Ascending aorta (tissue), 2 donors: ENCODE data around the gene CAMTA1. TPM values are rescaled to one million over a fixed set of nuclear protein-coding genes. Genes with fewer than 3 reads are reported as not detected.

Experiments used
- DNase-seq, 2 donors: peaks; one replicate each; pipeline ENCODE4 v3.0.0-alpha.2; 2019; ENCODE audit warnings: low spot score in 2 of 2
- H3K27ac ChIP-seq, 2 donors: fragments of 200-600 bp; sonication (generic); one replicate each; pipeline ENCODE4 v1.5.1; 2016 to 2017; ENCODE audit warnings: mild to moderate bottlenecking in 1 of 2
- H3K27me3 ChIP-seq: fragments of 200-600 bp; sonication (generic); one replicate; pipeline ENCODE4 v1.5.1; 2017
- H3K36me3 ChIP-seq, 2 donors: fragments of 200-600 bp; sonication (generic); one replicate each; pipeline ENCODE4 v1.5.1; 2016
- H3K4me1 ChIP-seq, 2 donors: fragments of 200-600 bp; sonication (generic); one replicate each; pipeline ENCODE4 v1.5.1; 2016 to 2017; ENCODE audit warnings: mild to moderate bottlenecking in 1 of 2
- H3K4me3 ChIP-seq, 2 donors: fragments of 200-600 bp; sonication (generic); one replicate each; pipeline ENCODE4 v1.5.1; 2016 to 2017; ENCODE audit warnings: mild to moderate bottlenecking in 1 of 2
- H3K9me3 ChIP-seq, 2 donors: fragments of 200-600 bp; sonication (generic); one replicate each; pipeline ENCODE4 v1.5.1; 2016
- intact Hi-C: fragments of 100-400 bp; cut with DNase I; formaldehyde crosslinking; loops from one replicate; pipeline ENCODE4 v1.15.1; 2023
- total RNA-seq: library from RNA; depleted of rRNA; stranded (reverse); fragments of >200 nt; gene quantifications from one replicate; pipeline ENCODE4 v1.1.0, GENCODE V29; 2016
- TF ChIP-seq, protein P1 (sequence below), 3 experiments: fragments of 200-600 bp in 2 of 3; fragments of 450-650 bp in 1 of 3; sonication (generic) in 2 of 3; IDR thresholded peaks; one replicate each; pipeline ENCODE4 v1.5.1; 2016 to 2019; ENCODE audit warnings: antibody characterized with exemption in 3 of 3, mild to moderate bottlenecking in 1 of 3, moderate library complexity in 1 of 3

CAMTA1 gene
- total RNA-seq, 1 donor from 2014 or later = 53.3 TPM

DNA sequence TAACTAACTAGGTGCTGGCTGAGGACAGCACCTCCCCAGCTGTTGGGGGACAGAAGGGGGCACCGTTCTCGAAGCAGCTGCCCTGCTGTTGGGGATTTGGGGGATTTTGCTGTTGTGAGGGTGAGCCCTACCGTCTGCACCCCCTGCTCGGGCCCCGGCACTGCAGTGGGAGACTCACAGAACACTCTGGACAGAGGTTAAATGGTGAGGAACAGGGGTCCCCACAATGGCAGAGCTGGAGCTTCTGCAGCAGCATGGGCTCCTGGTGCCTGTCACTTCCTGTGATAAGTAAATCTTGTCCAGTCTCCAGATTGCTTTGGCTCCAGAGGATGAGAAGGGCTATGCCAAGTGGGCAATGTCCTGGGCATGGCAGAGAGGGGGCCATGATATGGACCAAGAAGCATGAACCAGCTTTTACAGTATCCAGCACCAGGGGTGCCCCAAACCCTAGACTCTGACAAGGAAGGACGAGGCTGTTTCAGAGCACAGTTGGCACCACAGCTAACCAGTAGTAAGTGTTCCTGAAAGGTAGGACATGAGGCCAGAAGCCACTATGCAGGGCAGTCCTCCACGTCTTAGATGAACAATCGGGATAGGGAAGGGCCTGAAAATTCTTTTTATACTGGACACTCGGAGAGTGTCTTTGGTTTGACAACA, 620.7 kb downstream of the CAMTA1 start:
- TF ChIP-seq, protein P1, sequence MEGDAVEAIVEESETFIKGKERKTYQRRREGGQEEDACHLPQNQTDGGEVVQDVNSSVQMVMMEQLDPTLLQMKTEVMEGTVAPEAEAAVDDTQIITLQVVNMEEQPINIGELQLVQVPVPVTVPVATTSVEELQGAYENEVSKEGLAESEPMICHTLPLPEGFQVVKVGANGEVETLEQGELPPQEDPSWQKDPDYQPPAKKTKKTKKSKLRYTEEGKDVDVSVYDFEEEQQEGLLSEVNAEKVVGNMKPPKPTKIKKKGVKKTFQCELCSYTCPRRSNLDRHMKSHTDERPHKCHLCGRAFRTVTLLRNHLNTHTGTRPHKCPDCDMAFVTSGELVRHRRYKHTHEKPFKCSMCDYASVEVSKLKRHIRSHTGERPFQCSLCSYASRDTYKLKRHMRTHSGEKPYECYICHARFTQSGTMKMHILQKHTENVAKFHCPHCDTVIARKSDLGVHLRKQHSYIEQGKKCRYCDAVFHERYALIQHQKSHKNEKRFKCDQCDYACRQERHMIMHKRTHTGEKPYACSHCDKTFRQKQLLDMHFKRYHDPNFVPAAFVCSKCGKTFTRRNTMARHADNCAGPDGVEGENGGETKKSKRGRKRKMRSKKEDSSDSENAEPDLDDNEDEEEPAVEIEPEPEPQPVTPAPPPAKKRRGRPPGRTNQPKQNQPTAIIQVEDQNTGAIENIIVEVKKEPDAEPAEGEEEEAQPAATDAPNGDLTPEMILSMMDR (IDR thresholded peaks at IDR 0.05) = no peak
- Histone ChIP-seq H3K27ac (no peak overlapping the region), H3K4me3 (no peak overlapping the region), H3K27me3 (no peaks in the 10 kb centered on the region), H3K36me3 (no peaks in the 10 kb centered on the region), H3K9me3 (no peaks in the 10 kb centered on the region), H3K4me1 (no peaks in the 10 kb centered on the region)
- DNase-seq = peak in 1 of 2 donors; percentile 33
- intact Hi-C loops = no loop called here

DNA sequence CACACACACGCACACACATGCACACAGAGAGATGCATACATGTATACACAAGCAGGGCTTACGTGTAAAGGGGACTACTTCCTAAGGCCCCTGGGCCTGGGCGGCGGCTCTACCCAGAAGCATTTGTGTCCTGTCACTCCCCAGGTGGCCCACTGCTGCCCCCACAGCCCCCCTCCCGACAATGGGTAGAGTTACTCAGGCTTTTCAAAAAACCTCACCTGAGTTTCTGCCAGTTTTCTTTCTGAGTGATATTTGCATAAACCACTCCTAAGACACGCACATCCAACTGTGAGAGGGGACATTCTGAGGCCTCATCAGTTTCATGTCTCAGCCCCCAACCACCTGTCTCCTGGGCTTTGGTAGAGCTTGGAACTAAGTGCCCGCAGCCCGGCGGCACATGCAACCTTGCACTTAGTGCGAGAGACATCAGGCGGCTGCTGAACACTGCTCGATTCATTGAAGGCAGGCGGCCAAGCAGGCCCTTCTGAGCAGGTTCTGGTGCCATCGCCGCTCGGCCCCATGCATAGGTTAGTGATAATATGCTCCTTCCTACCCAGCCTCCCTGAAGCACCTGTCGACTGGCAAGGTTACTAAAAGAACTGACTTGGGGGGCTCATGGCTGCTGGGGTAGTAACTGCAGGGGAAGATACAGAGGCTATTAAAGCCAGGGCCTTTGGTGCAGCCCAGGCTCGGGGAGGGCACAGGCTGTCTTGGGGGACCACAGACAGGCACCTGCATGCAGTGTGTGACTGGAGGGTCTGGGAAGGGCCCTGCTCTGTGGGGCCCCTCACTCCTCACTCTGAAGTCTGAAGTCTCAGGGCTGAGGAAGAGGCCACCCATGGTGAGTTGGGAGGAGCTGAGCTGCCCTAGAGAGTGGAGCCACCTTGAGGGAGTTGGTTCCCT, 621.6 kb downstream of the CAMTA1 start:
- Histone ChIP-seq H3K27me3 (no peaks in the 10 kb centered on the region), H3K9me3 (no peaks in the 10 kb centered on the region), H3K27ac (no peak overlapping the region), H3K4me1 (no peaks in the 10 kb centered on the region), H3K36me3 (no peaks in the 10 kb centered on the region), H3K4me3 (no peak overlapping the region)
- intact Hi-C loops = no loop called here
- TF ChIP-seq, protein P1 (IDR thresholded peaks at IDR 0.05) = no peak
- DNase-seq = peak in 1 of 2 donors; percentile 44

DNA sequence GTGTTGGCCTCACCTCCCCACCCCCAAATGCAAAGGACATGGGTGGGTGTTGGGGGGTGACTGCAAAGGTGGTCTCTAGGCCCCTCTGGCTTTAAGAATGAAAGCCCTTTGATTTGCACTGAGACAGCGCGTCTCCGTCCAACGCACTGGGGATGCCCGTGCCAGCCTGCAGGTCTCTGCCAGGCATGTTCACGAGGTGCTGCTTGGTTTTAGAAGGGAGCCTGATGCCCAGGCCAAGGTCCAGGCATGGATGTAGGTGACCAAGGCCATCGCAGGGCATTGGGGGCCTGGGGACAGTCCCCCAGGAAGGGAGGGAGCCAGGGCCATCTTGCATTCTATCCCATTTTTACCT, 622.3 kb downstream of the CAMTA1 start:
- H3K36me3 ChIP-seq = no peaks in the 10 kb centered on the region
- peak in 1 of 2 donors; percentile 37 for DNase-seq
- H3K9me3 ChIP-seq = no peaks in the 10 kb centered on the region
- H3K27ac ChIP-seq = no peak overlapping the region
- TF ChIP-seq, protein P1 (IDR thresholded peaks at IDR 0.05) = no peak
- H3K4me3 ChIP-seq = no peak overlapping the region
- no peaks in the 10 kb centered on the region for H3K27me3 ChIP-seq
- intact Hi-C loops = no loop called here
- no peaks in the 10 kb centered on the region for H3K4me1 ChIP-seq

DNA sequence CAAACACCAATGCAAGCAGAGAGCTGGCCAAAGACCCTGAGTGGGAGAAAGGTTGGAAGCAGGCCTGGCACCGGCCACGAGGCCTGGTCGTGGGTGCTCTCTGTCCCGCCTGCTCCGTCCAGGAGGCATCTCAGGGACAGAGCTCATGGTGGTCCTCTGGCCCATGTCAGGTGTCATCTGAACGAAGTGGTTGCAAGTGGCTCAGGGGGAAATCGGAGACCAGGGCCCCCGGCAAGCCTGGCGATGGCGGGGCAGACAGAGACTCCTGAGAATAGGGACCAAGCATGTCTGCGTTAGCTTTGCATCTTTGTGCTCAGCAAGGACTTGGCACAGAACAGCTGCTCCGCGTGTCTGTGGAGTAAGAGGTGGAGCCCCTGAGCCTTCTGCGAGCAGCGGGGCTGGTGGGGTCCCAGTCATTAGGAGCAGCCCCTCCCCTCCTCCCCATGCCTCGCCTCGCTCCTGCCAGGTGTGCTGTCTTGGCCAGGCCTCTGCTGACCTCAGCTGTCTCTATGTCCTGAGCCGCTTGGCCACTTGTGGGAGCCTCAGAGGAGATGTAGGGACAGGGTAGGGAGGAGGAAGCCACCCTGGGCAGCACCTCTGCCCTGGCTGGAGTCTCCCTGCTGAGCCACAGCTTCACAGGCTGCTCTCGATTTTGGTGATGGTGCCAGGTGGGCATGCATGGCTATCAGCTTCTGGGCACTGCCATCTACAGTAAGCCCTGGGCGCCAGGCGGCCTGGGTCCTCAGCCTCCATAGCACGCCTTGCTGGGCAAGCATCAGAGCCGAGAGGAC, 622.9 kb downstream of the CAMTA1 start:
- intact Hi-C loops = no loop called here
- peak in 1 of 2 donors; percentile 46 for DNase-seq
- H3K27me3 ChIP-seq = no peaks in the 10 kb centered on the region

DNA sequence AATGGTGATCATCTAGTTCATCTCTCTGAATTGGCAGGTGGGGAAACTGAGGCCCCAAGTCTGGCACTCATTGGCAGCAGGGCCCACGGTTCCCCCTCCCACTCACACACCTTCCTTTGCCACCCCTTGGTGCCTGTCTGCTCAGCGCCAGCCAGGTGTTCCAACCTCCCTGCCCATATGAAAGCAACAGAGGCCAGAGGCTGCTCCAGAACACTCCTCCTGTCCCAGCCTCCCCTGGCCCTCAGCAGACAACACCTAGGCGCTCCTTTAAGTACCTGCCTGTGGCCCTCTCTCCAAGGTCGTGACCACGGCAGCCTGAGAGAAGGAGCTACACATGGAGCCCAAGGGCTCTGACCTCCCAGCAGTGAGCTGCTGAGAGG, 623.5 kb downstream of the CAMTA1 start:
- intact Hi-C loops = no loop called here
- no peak overlapping the region for H3K27ac ChIP-seq
- TF ChIP-seq, protein P1 (IDR thresholded peaks at IDR 0.05) = no peak
- DNase-seq = peak in 1 of 2 donors; percentile 33
- no peak overlapping the region for H3K4me3 ChIP-seq
- no peaks in the 10 kb centered on the region for H3K27me3 ChIP-seq
- no peaks in the 10 kb centered on the region for H3K9me3 ChIP-seq
- no peaks in the 10 kb centered on the region for H3K36me3 ChIP-seq
- H3K4me1 ChIP-seq = no peaks in the 10 kb centered on the region

More for the DNA sequence above, 622.9 kb downstream of the CAMTA1 start:
- H3K27ac ChIP-seq = no peak overlapping the region
- H3K36me3 ChIP-seq = no peaks in the 10 kb centered on the region
- H3K4me1 ChIP-seq = no peaks in the 10 kb centered on the region
- H3K9me3 ChIP-seq = no peaks in the 10 kb centered on the region
- TF ChIP-seq, protein P1 (IDR thresholded peaks at IDR 0.05) = no peak
- no peak overlapping the region for H3K4me3 ChIP-seq
